Measurements from ENCODE around the gene ZIK1. TPM values are rescaled to one million over a fixed set of nuclear protein-coding genes. Genes with fewer than 3 reads are reported as not detected.
A peak's percentile ranks its signal among the peaks of the same experiment; 100 is the strongest.

The ZIK1 gene
- total RNA-seq, 2 donors from 2014 or later: 0.78 to 3.3 TPM

GRCh38 chr19:57572415-57572947 is 11.5 kb upstream of the ZIK1 start:
- no peak for DNase-seq
- Histone ChIP-seq H3K9me3 (peaks cover 0 to 93% (median 6%) of the 10 kb centered on the region in 3 donors), H3K27me3 (no peaks in the 10 kb centered on the region), H3K27ac (no peak overlapping the region), H3K4me1 (no peaks in the 10 kb centered on the region), H3K36me3 (replicated peaks in 1 of 2; ENCODE audit: insufficient read depth in 1 of 2, low read depth in 2 of 2) (peaks cover 21 to 23% of the 10 kb centered on the region in 2 donors), H3K4me3 (no peak overlapping the region)
- intact Hi-C loops (cut with DNase I): no loop called here
- ATAC-seq: no peak
- no peak for TF ChIP-seq POLR2A (IDR thresholded peaks at IDR 0.05)
- TF ChIP-seq CTCF (IDR thresholded peaks at IDR 0.05): no peak
- 99 to 100% methylated on average over 3 of the region's 3 CpGs for WGBS, 2 donors

GRCh38 chr19:57576661-57577060 is 7.3 kb upstream of the ZIK1 start:
- no peak overlapping the region for H3K27ac ChIP-seq
- H3K36me3 ChIP-seq (replicated peaks in 1 of 2; ENCODE audit: insufficient read depth in 1 of 2, low read depth in 2 of 2): peaks cover 21 to 23% of the 10 kb centered on the region in 2 donors
- no peaks in the 10 kb centered on the region for H3K27me3 ChIP-seq
- peaks cover 0 to 52% (median 6%) of the 10 kb centered on the region in 3 donors for H3K9me3 ChIP-seq
- no peak overlapping the region for H3K4me3 ChIP-seq
- intact Hi-C loops (cut with DNase I): no loop called here
- DNase-seq (no peak), ATAC-seq (no peak)
- TF ChIP-seq POLR2A (IDR thresholded peaks at IDR 0.05): no peak
- TF ChIP-seq CTCF (IDR thresholded peaks at IDR 0.05): no peak
- peaks cover 9% of the 10 kb centered on the region for H3K4me1 ChIP-seq

- Histone ChIP-seq H3K27ac (peak within 1 kb of the TSS in 2 of 4 donors; percentile 58 to 71), H3K36me3 (replicated peaks in 1 of 2; ENCODE audit: insufficient read depth in 1 of 2, low read depth in 2 of 2) (peaks cover 12 to 16% of the 10 kb centered on the region in 2 donors), H3K27me3 (no peaks in the 10 kb centered on the region), H3K4me3 (peak within 1 kb of the TSS; percentile 92 to 96), H3K9me3 (peaks cover 0 to 32% (median 2%) of the 10 kb centered on the region in 3 donors), H3K4me1 (peaks cover 16% of the 10 kb centered on the region)
- ATAC-seq (peak; percentile 99), DNase-seq (peak; percentile 96 to 99 (median 98))
- peak in 4 of 7 experiments; percentile 8 to 24 (median 22) for TF ChIP-seq CTCF (IDR thresholded peaks at IDR 0.05)
- TF ChIP-seq POLR2A (IDR thresholded peaks at IDR 0.05): peak in 2 of 3 donors; percentile 24 to 39
- 0 to 1% methylated on average over 34 to 62 of the region's 62 CpGs for WGBS, 2 donors
- intact Hi-C loops (cut with DNase I): no loop called here
Measured at GRCh38 chr19:57578487-57579205, 5.3 kb upstream of the ZIK1 start, which contains the start of gene ZNF416. Gene ZNF416 (minus strand): TSS chr19:57578911. CDS start chr19:57578704, 207 bp downstream.

- WGBS, 2 donors: 22 to 39% methylated on average over 14 to 19 of the region's 21 CpGs
- TF ChIP-seq CTCF (IDR thresholded peaks at IDR 0.05) (no peak), POLR2A (IDR thresholded peaks at IDR 0.05) (no peak)
- DNase-seq (no peak), ATAC-seq (no peak)
- Histone ChIP-seq H3K4me1 (peaks cover 18% of the 10 kb centered on the region), H3K36me3 (replicated peaks in 1 of 2; ENCODE audit: insufficient read depth in 1 of 2, low read depth in 2 of 2) (no peaks in the 10 kb centered on the region), H3K9me3 (peaks cover 0 to 20% (median 0%) of the 10 kb centered on the region in 3 donors), H3K4me3 (no peak overlapping the region), H3K27ac (no peak overlapping the region), H3K27me3 (no peaks in the 10 kb centered on the region)
- intact Hi-C loops (cut with DNase I): no loop called here
Measured at GRCh38 chr19:57583104-57583520, 833 bp upstream of the ZIK1 start.
